Panc1 (cell line): ENCODE results near the gene MYO1F. TPM values are rescaled to one million over a fixed set of nuclear protein-coding genes. Genes with fewer than 3 reads are reported as not detected.
A peak's percentile ranks its signal among the peaks of the same experiment; 100 is the strongest.

Experiments
- ATAC-seq: fragments of 200-7000 bp; cut with Tn5 transposase; 2 replicates; pipeline ENCODE4 v1.9.1; 2020; ENCODE audit warnings: mild to moderate bottlenecking, moderate library complexity
- BruUV-seq: library from RNA; stranded (reverse); fragments of 400-500 nt; replicated peaks from 2 replicates; lab custom pipeline; 2021; lab: Mats Ljungman, UMichigan
- CTCF ChIA-PET: fragments of 300-600 bp; sonication (Branson Sonifier 250); formaldehyde crosslinking; loops from one replicate; lab custom pipeline; 2022; ENCODE audit warnings: antibody characterized with exemption; lab: Charles Lee
- POLR2A ChIA-PET: fragments of 300-600 bp; sonication (Branson Sonifier 250); formaldehyde crosslinking; loops from one replicate; lab custom pipeline; 2022; ENCODE audit warnings: antibody characterized with exemption; lab: Charles Lee
- DNase-seq: peaks from one replicate; pipeline ENCODE4 v3.0.0-alpha.2; 2010; ENCODE audit warnings: low read depth, low spot score
- H3K27ac ChIP-seq: 2 replicates; pipeline ENCODE4 v1.5.1; 2011; ENCODE audit warnings: mild to moderate bottlenecking, low read length, inconsistent platforms
- H3K27me3 ChIP-seq: fragments of 200-500 bp; sonication (Bioruptor generic); 2 replicates; pipeline ENCODE4 v1.6.0; 2014; ENCODE audit warnings: low read length, inconsistent platforms; ENCODE audit not compliant: control insufficient read depth, insufficient read depth
- H3K36me3 ChIP-seq: fragments of 200-500 bp; sonication (Bioruptor generic); 2 replicates; pipeline ENCODE4 v1.5.1; 2014; ENCODE audit warnings: inconsistent platforms, mild to moderate bottlenecking, low read length, moderate library complexity; ENCODE audit not compliant: control insufficient read depth, insufficient read depth
- H3K4me1 ChIP-seq: 2 replicates; pipeline ENCODE4 v1.5.1; 2011; ENCODE audit warnings: inconsistent platforms, mild to moderate bottlenecking, low read length, moderate library complexity; ENCODE audit not compliant: control insufficient read depth, insufficient read depth
- H3K4me3 ChIP-seq, 2 experiments: 2 replicates each; pipeline ENCODE4 v1.5.1; 2011 to 2012; ENCODE audit warnings: low read depth in 2 of 2, low read length in 2 of 2, mild to moderate bottlenecking in 2 of 2, inconsistent platforms in 1 of 2, moderate library complexity in 1 of 2
- H3K9me3 ChIP-seq: fragments of 200-500 bp; sonication (Bioruptor generic); 2 replicates; pipeline ENCODE4 v1.5.1; 2014; ENCODE audit warnings: low read depth, mild to moderate bottlenecking, inconsistent platforms, low read length, moderate library complexity; ENCODE audit not compliant: control insufficient read depth, insufficient read depth
- POLR2AphosphoS5 ChIP-seq: IDR thresholded peaks from 2 replicates; pipeline ENCODE4 v1.6.1; 2012; ENCODE audit warnings: mild to moderate bottlenecking, low read depth, low read length, moderate library complexity
- SIN3A ChIP-seq: IDR thresholded peaks from 2 replicates; pipeline ENCODE4 v1.6.1; 2012; ENCODE audit warnings: low read depth, mild to moderate bottlenecking, low read length, moderate library complexity, borderline replicate concordance; ENCODE audit not compliant: insufficient read depth
- TCF7L2 ChIP-seq: IDR thresholded peaks from 2 replicates; pipeline ENCODE4 v1.6.1; 2011; ENCODE audit warnings: mild to moderate bottlenecking, low read depth, low read length, inconsistent platforms
- in situ Hi-C: cut with HindIII; loops from 2 replicates; pipeline ENCODE4 v1.10.0; 2016; ENCODE audit warnings: low sequenced_read_pairs, low pct_unique_long_range_greater_than_20kb
- intact Hi-C: fragments of 100-400 bp; cut with micrococcal nuclease; formaldehyde crosslinking; loops from one replicate; pipeline ENCODE4 v1.10.0; 2022; ENCODE audit not compliant: unreplicated experiment
- total RNA-seq: library from RNA; stranded (reverse); gene quantifications from one replicate; pipeline ENCODE4 v1.2.1, GENCODE V29; 2021; ENCODE audit not compliant: unreplicated experiment
- TF ChIP-seq, protein P1 (sequence below): fragments of 450-650 bp; IDR thresholded peaks from 2 replicates; pipeline ENCODE4 v1.5.1; 2017; ENCODE audit warnings: mild to moderate bottlenecking
- TF ChIP-seq, protein P2 (sequence below), 2 experiments: IDR thresholded peaks; 2 replicates each; pipeline ENCODE4 v1.6.1; 2011 to 2012; ENCODE audit warnings: low read depth in 2 of 2, control low read depth in 1 of 2, low read length in 1 of 2, mild to moderate bottlenecking in 1 of 2, moderate library complexity in 1 of 2; ENCODE audit not compliant: insufficient read depth in 1 of 2

MYO1F gene
- total RNA-seq, 1 experiment from 2014 or later, result 0.33 TPM

DNA sequence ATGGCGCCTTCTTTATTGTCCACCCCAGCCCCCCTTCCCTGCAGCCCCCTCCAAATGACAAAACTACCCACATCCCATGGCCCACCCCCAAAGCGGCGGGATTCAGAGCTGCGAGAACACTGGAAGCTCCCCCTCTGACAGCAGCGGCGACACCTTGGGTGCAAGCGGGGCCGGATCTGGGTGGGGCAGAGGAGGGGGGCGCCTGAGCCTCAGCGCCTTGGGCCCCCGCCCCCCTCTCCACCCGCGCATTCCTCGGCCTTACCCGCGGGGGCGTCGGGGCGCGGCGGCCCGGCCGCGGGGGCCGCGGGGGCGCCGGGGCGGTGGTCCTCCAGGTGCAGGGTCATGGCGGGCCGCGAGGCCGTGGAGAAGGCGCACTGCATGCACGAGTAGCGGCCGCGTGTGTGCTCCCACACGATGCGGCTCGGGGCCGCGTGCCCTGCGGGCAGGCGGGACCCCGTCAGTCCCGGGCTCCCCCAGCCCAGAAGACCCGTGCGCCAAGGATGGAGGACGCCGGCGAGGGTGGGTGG, 66.6 kb downstream of the MYO1F start:
- H3K27ac ChIP-seq, result no peak overlapping the region
- ChIA-PET CTCF (no interaction called here), POLR2A (no interaction called here)
- no TSS peak for BruUV-seq
- ATAC-seq (no peak), DNase-seq (no peak)
- no peaks in the 10 kb centered on the region for H3K36me3 ChIP-seq
- in situ Hi-C loops, result no loop called here
- TF ChIP-seq, protein P1, sequence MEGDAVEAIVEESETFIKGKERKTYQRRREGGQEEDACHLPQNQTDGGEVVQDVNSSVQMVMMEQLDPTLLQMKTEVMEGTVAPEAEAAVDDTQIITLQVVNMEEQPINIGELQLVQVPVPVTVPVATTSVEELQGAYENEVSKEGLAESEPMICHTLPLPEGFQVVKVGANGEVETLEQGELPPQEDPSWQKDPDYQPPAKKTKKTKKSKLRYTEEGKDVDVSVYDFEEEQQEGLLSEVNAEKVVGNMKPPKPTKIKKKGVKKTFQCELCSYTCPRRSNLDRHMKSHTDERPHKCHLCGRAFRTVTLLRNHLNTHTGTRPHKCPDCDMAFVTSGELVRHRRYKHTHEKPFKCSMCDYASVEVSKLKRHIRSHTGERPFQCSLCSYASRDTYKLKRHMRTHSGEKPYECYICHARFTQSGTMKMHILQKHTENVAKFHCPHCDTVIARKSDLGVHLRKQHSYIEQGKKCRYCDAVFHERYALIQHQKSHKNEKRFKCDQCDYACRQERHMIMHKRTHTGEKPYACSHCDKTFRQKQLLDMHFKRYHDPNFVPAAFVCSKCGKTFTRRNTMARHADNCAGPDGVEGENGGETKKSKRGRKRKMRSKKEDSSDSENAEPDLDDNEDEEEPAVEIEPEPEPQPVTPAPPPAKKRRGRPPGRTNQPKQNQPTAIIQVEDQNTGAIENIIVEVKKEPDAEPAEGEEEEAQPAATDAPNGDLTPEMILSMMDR, result no peak
- TF ChIP-seq, protein P2, sequence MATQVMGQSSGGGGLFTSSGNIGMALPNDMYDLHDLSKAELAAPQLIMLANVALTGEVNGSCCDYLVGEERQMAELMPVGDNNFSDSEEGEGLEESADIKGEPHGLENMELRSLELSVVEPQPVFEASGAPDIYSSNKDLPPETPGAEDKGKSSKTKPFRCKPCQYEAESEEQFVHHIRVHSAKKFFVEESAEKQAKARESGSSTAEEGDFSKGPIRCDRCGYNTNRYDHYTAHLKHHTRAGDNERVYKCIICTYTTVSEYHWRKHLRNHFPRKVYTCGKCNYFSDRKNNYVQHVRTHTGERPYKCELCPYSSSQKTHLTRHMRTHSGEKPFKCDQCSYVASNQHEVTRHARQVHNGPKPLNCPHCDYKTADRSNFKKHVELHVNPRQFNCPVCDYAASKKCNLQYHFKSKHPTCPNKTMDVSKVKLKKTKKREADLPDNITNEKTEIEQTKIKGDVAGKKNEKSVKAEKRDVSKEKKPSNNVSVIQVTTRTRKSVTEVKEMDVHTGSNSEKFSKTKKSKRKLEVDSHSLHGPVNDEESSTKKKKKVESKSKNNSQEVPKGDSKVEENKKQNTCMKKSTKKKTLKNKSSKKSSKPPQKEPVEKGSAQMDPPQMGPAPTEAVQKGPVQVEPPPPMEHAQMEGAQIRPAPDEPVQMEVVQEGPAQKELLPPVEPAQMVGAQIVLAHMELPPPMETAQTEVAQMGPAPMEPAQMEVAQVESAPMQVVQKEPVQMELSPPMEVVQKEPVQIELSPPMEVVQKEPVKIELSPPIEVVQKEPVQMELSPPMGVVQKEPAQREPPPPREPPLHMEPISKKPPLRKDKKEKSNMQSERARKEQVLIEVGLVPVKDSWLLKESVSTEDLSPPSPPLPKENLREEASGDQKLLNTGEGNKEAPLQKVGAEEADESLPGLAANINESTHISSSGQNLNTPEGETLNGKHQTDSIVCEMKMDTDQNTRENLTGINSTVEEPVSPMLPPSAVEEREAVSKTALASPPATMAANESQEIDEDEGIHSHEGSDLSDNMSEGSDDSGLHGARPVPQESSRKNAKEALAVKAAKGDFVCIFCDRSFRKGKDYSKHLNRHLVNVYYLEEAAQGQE (IDR thresholded peaks at IDR 0.05; ENCODE audit: insufficient read depth in 1 of 2, low read depth in 2 of 2, low read length in 1 of 2), result no peak
- TF ChIP-seq POLR2AphosphoS5 (no peak), TCF7L2 (no peak), SIN3A (no peak)
- H3K4me1 ChIP-seq, result peaks cover 9% of the 10 kb centered on the region
- H3K9me3 ChIP-seq, result no peaks in the 10 kb centered on the region
- H3K27me3 ChIP-seq, result no peaks in the 10 kb centered on the region
- intact Hi-C loops, result no loop called here
- no peak overlapping the region for H3K4me3 ChIP-seq

DNA sequence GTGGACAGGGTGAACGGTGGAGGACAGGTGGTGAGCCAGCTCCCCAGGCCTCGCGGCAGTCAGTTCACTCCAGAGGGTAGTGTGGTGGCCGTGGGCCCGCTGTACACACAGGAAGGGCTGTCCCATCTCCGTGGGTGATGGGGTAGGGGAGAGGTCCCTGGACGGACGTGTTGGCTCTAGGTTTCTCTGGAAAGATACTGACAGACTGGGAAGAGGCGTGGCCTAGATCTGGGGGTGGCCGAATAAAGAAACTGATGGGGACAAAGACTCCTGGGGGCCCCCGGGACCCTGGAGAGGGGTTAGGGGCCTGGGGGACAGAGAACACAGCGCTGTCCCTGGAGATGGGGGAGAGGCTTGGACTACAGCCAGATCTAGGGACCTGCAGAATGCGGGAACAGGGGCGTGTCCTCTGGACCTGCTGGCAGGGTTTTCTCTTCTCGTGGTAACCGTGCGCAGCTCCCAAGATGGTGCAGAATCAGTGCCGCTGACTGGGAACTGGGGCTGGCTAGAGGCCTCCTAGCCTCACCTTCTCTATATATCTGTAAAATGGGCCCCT, 70.8 kb downstream of the MYO1F start:
- Histone ChIP-seq H3K9me3 (no peaks in the 10 kb centered on the region), H3K36me3 (no peaks in the 10 kb centered on the region), H3K27me3 (no peaks in the 10 kb centered on the region), H3K27ac (peak overlapping the region; percentile 61), H3K4me1 (no peaks in the 10 kb centered on the region), H3K4me3 (peak overlapping the region; percentile 49 to 54)
- intact Hi-C loops (no loop called here), in situ Hi-C loops (no loop called here)
- DNase-seq (no peak), ATAC-seq (peak; percentile 71)
- BruUV-seq, result no TSS peak
- ChIA-PET CTCF (no interaction called here), POLR2A (interaction anchor here (0.5 kb wide), 1 partner anchor 92 kb away, joined by 4 read pairs; no protein-coding TSS in a partner anchor)
- TF ChIP-seq SIN3A (no peak), POLR2AphosphoS5 (no peak), TCF7L2 (no peak)
- TF ChIP-seq, protein P2 (IDR thresholded peaks at IDR 0.05; ENCODE audit: insufficient read depth in 1 of 2, low read depth in 2 of 2, low read length in 1 of 2), result no peak
- TF ChIP-seq, protein P1, result peak; percentile 61; the same call in 1 of the 2 replicates
